ENCODE results near the gene HOXB8.

GRCh38 chr17:48601539-48602425 is 13.3 kb downstream of the HOXB8 start:
- TF ChIP-seq POLR2AphosphoS5 (IDR thresholded peaks at IDR 0.05) (no peak), CTCF (IDR thresholded peaks at IDR 0.05) (no peak), EP300 (IDR thresholded peaks at IDR 0.05) (no peak)

All from upper lobe of left lung (tissue), 4 donors.